ENCODE data around the gene COX7B2.

COX7B2 gene, protein sequence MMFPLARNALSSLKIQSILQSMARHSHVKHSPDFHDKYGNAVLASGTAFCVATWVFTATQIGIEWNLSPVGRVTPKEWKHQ

GRCh38 chr4:46909078-46909477, at the start of gene COX7B2:
Gene COX7B2, minus strand, starts transcription at chr4:46909245. Its CDS starts 174,053 bp downstream, at chr4:46735192.
- in situ Hi-C loops (cut with MboI; ENCODE audit: low sequenced_read_pairs) = no loop called here

DNA sequence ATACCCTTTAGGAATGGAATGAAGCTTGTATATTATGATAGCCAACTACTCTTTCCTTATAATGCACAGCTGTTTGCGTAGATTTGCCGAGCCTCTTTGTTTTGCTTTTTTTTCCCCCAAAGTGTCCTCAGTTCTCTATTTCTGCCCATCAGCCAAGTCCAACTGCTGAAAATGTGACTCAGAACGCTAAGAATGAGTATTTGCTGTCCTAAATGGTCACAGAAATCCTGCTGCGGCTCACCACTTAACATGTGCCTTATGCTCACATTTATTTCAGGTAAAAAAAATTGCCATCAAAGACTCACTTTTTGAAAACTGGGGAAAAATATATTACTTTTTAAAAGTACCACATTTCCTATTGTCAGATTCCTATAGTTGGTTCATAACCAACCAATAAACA, 47.4 kb upstream of the COX7B2 start:
- in situ Hi-C loops (cut with MboI; ENCODE audit: low sequenced_read_pairs) = no loop called here

- in situ Hi-C loops (cut with MboI; ENCODE audit: low sequenced_read_pairs) = no loop called here
These were observed 46.6 kb upstream of the COX7B2 start for GRCh38 chr4:46955601-46956000.

DNA sequence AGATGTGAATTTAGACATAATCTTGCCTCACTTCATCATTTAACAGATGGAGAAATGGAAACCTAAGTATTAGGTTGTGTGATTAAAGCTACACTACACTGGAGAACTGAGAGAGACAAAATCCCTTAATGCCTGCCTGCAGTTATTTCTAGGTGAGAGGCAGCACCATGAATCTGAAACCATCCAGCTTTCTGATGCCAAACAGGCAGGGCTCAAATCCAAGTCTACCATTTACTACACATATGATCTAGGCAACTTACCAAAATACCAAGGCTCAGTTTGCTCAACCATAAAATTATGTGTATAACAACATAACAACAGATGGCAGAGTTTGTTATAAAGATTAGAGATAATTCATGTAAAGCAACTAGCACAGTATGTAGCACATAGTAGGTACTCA, 45.6 kb upstream of the COX7B2 start:
- in situ Hi-C loops (cut with MboI; ENCODE audit: low sequenced_read_pairs) = no loop called here

GRCh38 chr4:46953564-46953963, 44.5 kb upstream of the COX7B2 start:
- in situ Hi-C loops (cut with MboI; ENCODE audit: low sequenced_read_pairs) = no loop called here

DNA sequence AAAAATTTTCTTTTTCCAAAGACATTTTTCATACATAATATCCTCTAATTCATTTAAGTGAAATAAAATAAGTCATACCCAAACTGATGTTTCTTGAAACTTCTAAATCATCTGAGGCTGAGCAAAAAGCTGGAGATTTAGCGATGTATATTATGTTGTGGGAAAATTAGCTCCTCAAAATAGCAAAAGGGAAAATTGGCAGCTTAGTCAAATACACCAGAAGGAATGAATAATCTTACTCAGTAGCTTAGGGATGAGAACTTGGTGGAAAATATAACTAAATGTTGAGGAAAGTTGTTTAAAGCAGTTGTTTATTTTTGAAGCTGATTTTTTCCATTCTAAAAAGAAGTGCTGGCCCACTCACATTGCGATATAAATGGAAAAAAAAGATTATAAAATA, 43.4 kb upstream of the COX7B2 start:
- in situ Hi-C loops (cut with MboI; ENCODE audit: low sequenced_read_pairs) = no loop called here

DNA sequence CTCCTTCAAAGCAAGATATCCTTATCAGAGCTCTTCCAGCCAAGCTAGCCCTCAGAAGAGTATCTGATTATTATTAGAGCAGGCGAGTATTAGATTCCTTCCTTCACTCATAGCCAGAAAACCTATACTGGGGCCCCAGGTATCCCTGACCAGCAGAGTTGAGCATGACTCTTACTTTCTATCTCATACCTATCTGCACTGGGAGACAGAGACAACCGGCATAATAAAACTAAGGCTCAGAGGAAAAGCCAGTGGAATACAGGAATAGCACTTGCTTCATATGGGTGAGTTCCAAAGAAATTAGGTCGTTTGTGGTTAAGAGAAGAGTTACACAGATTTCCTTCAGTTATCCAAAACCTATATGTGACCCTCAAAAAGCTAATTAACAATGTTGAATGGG, 41.8 kb upstream of the COX7B2 start:
- in situ Hi-C loops (cut with MboI; ENCODE audit: low sequenced_read_pairs) = no loop called here

DNA sequence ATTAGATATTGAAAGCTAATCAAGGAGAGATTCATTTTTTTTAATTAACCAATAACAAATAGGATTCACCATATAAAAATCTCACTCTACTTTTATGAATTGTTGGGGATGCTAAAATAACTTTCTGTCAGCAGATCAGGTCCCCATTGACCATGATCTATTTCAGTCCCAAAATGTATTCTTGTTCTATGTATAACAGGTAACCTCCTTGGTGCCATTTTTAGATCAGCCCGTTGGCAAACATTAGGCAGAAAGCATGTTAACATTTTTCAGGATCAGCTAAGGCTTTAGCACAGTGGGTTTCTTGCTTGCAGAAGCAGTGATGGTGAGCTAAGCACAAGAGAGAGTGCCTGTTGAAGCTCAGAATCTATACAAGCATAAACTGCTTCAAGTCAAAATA, 40.8 kb upstream of the COX7B2 start:
- in situ Hi-C loops (cut with MboI; ENCODE audit: low sequenced_read_pairs) = loop anchor here (25.0 kb wide), 1 partner anchor 437 kb away; no protein-coding TSS in a partner anchor

DNA sequence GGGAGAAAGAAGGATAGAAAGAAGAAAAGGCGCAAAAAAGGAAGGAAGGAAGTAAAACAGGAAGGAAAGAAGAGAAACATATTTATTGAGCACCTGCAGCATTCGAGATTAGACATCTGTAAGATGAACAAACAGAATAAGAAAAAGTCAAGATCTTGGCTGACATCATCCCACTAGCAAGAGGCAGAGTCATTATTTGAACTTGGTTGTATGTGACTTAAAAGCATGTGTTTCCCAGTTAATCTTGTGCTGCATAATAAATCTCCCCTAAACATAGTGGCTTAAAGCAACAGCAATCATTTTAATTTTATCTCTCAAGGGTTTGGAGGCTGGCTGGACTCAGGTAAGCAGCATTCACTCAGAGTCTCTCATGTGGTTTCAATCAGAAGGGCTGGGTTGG, 38.5 kb upstream of the COX7B2 start:
- in situ Hi-C loops (cut with MboI; ENCODE audit: low sequenced_read_pairs) = loop anchor here (25.0 kb wide), 1 partner anchor 440 kb away; no protein-coding TSS in a partner anchor

DNA sequence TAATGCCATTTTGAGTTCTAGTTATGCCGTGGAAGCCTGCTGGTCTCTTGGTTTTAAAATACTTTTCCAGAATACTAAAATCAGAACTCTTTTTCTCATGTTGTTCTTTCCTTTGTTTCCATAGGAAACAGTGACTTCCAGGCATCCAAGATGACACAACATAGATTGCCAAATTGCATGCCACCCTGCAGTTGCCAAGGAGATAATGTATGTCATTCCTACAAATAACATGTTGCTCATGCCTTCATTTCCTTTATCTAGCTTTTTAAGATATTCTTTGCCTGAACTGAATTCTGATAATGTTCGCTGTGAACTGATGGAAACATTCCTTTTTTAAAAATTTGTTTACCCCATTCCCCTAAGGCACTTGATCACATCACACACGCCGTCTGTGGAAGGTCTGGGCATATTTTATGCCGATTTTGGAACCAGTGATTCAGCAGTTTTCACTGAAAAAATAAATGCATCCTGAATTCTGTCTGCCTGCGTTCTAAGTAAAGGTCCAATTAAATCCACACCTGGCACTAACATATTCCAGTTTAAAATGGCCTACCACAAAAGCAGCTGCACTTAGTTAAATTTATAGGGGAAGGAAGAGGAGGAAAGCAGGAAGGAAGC, 38.0 kb upstream of the COX7B2 start:
- in situ Hi-C loops (cut with MboI; ENCODE audit: low sequenced_read_pairs) = loop anchor here (25.0 kb wide), 1 partner anchor 440 kb away; no protein-coding TSS in a partner anchor

GRCh38 chr4:46945062-46945461, 36.0 kb upstream of the COX7B2 start:
- in situ Hi-C loops (cut with MboI; ENCODE audit: low sequenced_read_pairs) = loop anchor here (25.0 kb wide), 1 partner anchor 442 kb away; no protein-coding TSS in a partner anchor

DNA sequence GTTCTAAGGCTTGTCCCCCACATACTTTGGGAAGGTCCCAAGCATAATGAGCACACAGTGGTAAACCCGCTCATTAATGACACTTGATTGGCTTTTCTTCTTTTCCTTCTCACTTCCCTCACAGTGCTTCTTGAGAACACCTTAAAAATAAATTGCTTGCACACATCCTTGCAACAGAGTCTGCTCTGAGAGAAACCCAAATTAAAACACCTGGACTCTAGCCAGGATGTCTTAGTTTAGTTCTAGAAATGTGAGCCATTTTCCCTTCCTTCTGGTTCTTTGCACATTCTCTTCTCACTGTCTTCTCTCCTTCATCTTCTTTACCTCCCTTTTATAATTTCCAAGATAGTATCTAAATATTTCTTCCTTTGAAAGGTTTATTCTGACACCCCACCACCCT, 35.3 kb upstream of the COX7B2 start:
- in situ Hi-C loops (cut with MboI; ENCODE audit: low sequenced_read_pairs) = loop anchor here (25.0 kb wide), 1 partner anchor 443 kb away; no protein-coding TSS in a partner anchor

GRCh38 chr4:46937493-46937892, 28.4 kb upstream of the COX7B2 start:
- in situ Hi-C loops (cut with MboI; ENCODE audit: low sequenced_read_pairs) = loop anchor here (25.0 kb wide), 1 partner anchor 450 kb away; no protein-coding TSS in a partner anchor

DNA sequence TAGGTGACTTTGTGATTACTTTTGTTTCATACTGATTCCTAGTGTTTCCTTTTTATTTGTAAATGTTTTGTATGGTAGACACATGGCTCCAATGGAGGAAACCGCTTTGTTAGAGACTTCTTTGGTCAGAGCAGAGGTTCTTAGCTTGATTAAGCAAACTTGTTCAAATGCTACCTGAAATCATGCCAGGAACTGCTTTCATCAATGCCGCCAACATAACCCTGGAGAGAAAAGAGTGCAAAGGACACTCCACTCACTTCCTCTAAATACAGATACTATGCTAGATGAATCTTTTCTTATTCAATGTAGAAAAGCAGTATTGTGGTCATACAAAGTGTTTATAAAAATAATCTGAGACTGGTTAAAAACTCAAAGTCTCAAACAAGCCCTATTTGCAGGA, 25.7 kb upstream of the COX7B2 start:
- in situ Hi-C loops (cut with MboI; ENCODE audit: low sequenced_read_pairs) = loop anchor here (25.0 kb wide), 1 partner anchor 453 kb away; no protein-coding TSS in a partner anchor

- in situ Hi-C loops (cut with MboI; ENCODE audit: low sequenced_read_pairs) = loop anchor here (25.0 kb wide), 1 partner anchor 454 kb away; no protein-coding TSS in a partner anchor
These were observed 24.6 kb upstream of the COX7B2 start for GRCh38 chr4:46933686-46934085.

GRCh38 chr4:46931981-46932380, 22.9 kb upstream of the COX7B2 start:
- in situ Hi-C loops (cut with MboI; ENCODE audit: low sequenced_read_pairs) = loop anchor here (25.0 kb wide), 1 partner anchor 455 kb away; no protein-coding TSS in a partner anchor

DNA sequence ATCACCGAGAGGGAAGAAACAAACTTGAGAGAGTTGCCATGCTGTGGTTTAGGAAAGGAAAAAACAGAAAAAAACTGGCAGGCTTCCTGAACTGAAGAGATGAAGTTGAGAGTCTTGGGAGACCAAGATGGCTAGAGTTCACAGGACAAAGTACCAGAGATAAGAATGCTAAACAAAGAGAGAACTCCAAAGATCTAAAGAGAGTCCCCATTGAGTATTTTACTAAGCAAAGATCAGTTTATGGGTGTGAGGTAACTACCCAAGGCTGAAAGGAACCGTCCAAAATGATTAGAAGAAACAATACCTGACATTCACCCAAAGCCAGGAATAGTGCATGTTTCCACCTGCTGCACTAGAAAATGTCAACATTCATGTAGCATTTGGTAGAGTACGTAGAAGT, 21.8 kb upstream of the COX7B2 start:
- in situ Hi-C loops (cut with MboI; ENCODE audit: low sequenced_read_pairs) = loop anchor here (25.0 kb wide), 1 partner anchor 456 kb away; no protein-coding TSS in a partner anchor

DNA sequence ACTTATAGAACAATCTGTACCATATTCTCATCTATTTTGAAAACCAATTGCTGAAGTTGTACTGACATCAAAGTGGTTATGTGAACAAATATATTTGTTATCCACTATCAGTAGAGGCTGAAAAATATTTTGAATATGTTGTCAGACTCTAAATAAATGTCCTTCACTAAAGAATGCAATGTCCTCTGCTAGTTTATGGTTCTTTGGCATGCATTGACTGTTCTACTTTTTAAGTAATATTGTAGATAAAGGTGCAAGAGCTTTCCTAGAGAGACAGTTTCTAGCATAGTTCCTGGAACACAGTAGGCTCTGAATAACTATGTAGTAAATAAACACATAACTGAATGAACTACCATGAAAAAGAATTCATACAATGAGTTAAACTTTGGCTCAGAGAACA, 18.2 kb upstream of the COX7B2 start:
- in situ Hi-C loops (cut with MboI; ENCODE audit: low sequenced_read_pairs) = loop anchor here (25.0 kb wide), 1 partner anchor 460 kb away; no protein-coding TSS in a partner anchor

DNA sequence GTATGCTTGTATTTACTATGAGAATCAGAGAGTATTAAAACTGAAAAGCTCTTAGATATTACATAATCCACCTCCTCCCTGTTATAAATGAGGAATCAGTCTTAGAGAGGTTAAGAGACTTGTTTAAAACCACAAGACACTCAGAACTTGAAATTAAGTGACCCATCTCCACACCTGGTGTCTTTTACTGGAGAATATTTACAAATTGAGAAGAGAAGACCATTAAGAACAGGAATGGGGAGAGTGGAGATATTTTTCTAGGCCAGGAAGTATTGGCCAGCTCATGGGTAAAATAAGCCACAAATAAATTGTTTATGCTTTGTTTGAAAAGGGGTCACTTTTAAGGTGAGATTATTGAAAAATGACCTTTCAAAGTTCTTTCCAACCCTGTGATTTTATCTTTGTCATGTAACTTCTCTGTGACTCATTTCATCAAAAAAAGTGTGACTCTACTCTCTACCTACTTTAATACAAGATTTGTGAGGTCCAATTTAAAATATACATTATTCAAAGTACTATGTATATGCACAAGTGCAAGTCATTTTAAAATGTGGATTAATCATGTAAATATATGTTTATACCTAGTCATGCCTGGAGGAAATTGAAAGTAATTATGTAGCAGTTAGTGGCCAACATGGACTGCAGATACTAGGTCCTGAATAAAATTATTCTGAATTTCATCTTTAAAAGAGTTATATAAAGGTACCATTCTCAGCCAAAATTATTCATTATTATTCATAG, 15.9 kb upstream of the COX7B2 start:
- in situ Hi-C loops (cut with MboI; ENCODE audit: low sequenced_read_pairs) = loop anchor here (25.0 kb wide), 1 partner anchor 462 kb away; no protein-coding TSS in a partner anchor

GRCh38 chr4:46922205-46922604, 13.2 kb upstream of the COX7B2 start:
- in situ Hi-C loops (cut with MboI; ENCODE audit: low sequenced_read_pairs) = no loop called here

GRCh38 chr4:46908148-46908547, 897 bp downstream of the COX7B2 start:
- in situ Hi-C loops (cut with MboI; ENCODE audit: low sequenced_read_pairs) = no loop called here

GRCh38 chr4:46900082-46900481, 9.0 kb downstream of the COX7B2 start:
- in situ Hi-C loops (cut with MboI; ENCODE audit: low sequenced_read_pairs) = no loop called here
